Stimulated activated CD8-positive, alpha-beta memory T cell treated with anti-CD3 and anti-CD28 coated beads, Interleukin-4, amount 100 ng/mL, for 4 hours (primary cell): ENCODE measurements around the gene RBP2.

ENCODE experiments used
- DNase-seq, 2 donors: peaks; one replicate each; pipeline ENCODE4 v3.0.0-alpha.2; 2020; ENCODE audit warnings: low read depth in 2 of 2, low spot score in 1 of 2

The RBP2 gene

DNA sequence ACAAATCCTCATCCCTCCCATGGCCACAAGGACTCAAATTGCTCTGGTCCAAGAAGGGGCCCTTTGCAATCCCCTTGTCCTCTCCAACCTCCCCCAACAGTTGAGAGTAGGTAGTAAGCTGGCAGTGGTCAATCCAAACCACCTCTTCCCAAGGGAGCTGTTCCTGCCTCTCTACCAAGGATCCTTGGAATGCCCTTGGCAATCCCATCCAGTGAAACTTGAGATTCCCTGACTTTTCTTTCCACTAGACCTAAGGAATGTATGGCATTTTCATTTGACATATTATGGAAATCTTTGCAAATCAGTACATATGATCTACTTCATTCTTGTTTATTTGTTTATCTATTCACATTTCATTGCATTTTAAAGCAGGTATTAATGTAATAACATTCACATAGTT is 4.8 kb upstream of the RBP2 start:
- DNase-seq: no peak

DNA sequence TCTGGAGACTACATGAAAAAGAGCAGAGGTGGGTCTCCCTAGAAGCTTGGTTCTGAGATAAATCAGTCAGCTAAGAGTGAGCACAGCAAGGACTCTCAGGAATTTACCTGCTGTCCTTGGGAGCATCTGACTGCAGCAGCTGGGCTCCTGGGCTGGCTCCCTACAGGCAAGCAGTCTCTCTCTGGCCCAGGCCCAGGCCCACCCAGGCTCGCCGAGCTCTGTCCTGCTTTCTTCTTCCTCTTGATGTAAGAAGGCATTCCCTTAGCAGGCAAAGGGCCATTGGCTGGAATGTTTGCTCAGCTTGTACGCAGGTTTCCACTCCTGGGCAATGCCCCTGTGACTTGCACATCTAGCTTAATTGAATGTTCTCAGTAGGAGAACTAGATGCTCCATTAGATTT is 4.3 kb upstream of the RBP2 start:
- DNase-seq: no peak

DNA sequence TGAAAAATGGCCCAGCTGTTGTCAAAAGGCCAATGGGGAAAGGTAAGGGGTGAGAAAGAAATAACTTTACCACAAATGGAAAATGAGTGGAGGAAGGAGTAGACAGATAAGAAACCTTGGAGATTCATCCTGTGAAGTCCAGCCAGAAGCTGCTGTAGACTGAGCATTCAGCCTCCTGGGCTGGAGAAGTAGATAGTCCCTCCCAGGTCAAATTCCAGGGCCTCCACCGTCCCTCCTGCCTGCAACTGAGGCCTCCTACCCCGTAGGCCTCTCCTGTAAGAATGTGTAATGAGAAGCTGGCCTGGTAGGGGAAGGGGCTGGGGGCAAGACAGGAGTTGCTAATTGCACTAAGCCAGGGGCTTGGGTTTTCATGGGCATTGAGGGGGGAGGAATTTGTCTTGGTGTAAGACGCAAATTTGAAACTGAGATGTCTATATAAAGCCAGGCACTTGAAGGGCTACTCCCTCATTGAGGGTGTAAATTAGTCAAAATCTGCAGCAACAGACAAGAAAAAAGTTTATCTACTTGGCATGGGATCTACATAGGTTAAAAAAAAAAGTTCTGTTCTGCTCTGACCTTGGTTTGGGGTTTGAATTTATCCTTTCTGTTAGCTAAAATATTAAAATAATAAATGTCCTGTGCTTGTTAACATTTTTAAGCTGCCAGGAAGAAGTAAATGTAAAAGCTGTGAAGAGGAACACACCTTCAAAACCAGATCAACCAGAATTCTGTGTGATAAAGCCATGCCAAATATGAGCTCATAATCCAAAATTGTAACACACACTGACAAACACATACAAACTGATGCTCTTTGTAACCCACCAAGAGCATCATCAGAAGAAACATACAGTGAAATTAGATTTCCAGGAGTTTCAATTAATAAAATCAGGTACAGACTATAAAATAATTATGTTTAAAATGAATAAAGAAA is 1.7 kb upstream of the RBP2 start:
- DNase-seq: no peak

DNA sequence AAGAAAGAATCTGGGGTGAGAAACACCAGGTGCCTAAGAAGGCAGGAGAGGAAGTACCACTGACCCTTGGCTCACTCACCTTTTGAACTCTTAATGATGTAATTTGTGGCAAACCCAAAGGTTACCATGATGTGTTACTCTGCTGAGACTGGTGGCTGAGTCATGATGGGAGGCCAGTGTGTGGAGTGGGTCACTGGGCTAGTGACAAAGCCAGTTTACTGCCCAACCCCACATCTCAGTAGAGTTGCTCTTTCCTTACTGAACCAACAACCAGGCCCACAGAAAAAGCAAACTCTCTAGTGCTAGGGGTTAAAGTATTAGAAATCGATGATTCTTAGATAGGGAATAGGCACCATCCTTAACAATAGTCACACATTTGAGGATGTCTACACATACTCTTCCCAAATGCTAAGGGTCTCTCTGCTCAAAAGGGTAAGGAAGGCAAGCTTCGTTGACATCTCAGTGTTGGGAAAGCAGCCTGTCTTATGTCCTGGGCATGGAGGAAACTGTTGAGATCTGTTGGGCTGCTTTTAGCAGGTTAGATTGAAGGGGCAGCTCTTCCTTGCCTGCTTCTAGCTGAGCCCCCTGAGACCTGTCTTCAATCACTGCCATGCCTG is 3.1 kb downstream of the RBP2 start:
- no peak for DNase-seq

DNA sequence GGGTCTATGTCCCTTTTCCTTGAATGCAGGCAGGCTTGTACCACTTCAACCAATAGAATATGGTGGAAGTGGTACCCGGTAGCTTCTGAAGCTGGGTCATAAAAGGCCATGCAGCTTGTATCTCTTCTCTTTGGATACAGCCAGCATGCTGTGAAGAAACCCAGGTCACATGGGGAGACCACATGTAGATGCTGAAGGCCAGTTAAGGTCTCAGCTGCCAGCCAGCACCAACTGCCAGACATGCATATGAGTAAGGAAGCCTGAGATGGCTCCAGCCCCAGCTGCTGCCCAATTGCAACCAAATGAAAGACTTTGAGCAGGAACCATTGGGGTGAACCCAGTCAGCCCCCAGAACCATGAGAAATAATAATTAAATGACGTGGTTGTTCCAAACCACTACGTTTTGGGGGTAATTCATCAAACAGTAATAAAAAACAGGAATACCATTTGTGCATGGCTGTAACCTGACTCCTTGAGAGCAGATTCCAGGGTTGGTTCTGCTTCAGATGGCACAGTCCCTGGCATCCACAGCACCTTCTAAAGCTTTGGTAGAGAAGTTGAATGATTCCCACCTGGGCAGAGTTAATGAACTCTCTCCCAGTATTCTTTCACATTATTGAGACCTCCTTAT is 3.8 kb downstream of the RBP2 start:
- DNase-seq: no peak

DNA sequence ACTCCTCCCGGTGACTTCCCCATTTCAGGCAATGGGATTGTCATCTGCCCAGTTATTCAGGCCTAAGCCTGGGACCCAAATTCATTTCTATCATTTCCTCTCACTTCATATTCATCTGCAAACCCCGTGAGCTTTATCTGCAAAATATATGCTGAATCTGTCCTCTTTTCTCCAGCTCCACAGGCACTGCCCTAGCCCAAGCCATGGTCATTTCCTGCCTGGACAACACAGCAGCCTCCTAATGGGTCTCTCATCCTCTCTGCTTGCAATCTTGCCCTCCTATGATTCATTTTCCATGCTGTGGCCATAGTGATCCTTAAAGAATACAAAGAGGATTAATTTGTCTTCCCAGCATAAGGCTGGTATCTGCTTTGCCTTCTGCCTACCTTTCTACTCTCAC is 6.1 kb downstream of the RBP2 start:
- DNase-seq: no peak

DNA sequence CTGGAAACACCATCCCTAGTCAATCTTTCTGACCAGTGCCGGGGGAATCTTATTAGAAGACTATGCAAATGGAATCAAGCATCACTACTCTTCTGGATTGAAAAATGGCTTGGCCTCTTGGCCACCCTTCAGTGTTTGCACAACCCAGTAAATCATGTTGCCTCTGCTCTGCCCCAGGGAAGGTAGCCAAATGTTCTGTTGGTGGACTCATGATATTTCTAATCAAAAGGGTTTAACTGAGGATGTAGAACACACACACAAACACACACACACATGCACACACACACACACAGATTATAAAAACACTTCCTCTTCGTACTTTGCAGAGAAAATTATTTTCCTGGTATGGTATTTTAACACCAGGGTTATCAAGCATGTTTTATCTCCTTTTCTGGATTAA is 7.9 kb downstream of the RBP2 start:
- DNase-seq: no peak

DNA sequence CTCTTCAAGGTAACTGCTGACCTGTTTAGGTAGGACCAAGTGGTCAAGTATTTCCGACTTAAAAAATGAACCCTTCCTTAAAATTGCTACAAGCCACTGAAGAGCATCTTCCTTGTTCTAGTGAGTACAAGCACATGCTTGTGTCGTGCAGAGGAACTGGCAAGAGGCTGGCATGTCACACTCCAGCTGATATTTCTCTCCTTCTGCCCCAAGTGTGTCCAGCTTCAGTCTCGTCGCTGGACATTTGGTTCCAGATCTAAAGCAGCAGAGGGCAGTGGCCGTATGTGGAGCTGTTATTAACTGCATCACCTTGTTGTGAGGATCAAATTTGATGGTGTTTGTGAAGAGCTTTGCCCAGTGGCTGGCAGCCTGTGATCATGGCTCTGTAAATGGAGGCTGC is 10.0 kb downstream of the RBP2 start:
- no peak for DNase-seq

DNA sequence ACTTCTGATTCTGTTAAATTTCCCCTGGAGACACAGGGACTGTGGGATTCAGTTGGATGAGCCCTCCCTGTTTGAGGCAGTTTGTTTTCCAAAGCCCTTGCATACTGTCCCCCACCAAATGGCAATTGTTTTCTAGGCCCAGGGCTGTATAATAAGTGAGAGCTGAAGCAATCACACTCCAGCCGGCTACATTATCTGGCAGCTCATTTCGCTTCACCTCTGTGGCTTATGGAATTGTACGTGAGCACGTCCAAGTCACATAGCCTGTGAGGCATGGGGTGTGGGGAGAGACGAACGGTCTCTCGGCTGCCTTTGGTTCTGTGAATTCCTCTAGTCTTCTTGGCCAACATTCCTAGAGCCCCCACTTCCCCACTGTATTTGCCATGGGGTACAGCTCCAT is 10.7 kb downstream of the RBP2 start:
- DNase-seq: no peak

DNA sequence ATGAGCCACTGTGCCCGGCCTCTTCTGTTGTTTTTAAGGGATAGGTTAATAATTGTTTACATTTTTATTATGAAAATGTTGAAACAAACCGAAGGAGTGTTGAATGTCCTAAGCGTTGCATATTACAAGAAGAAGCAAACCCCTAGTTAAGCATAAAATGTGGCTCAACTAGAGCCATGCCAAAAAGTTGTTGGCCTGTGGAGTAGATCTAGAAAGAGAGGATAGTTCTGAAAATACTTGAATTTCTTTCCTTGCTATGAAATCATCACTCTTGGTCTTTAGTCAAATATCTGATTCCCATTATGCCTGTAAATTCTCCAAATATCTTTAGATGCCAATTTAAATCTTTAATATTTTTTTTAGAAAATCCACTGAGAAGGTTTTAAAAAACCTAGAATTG is 12.8 kb downstream of the RBP2 start:
- DNase-seq: no peak

DNA sequence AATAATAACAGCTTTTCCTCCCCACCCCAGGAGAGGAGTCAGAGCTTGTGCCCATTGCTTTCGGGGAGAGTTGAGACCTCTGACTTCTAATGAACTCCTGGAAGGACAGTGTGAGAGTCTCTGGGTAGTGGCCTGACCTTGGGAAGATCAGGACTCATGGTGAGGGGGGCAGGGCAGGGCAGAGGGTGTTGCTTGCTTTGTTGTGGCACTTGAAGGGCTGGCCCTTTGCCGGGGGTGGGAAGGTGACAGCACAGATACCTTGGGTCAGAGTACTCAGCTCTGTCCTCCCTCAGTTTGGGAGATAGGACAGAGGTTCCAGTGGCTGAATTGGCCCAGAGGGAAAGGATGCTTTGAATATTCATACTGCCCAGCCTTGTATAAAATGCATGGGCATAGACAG is 15.8 kb downstream of the RBP2 start:
- no peak for DNase-seq

DNA sequence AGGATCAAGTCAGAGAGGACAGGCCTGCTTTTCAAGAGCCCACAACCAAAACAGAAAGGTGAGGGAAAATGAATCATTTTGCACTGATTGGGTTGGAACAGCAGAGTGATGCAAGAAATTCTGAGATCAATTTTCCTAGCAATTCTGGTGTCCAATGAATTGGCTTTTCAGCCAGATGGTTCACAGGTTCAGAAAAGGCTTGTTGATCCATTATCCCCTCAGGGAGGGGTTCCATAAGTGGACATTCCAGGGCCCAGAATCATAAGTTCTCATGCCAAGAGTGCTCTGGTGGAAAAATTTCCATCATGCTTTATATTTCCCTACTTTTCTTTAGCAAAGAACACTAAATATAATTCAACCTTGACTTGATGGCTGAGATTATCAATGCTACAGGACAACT is 16.2 kb downstream of the RBP2 start:
- DNase-seq: no peak

DNA sequence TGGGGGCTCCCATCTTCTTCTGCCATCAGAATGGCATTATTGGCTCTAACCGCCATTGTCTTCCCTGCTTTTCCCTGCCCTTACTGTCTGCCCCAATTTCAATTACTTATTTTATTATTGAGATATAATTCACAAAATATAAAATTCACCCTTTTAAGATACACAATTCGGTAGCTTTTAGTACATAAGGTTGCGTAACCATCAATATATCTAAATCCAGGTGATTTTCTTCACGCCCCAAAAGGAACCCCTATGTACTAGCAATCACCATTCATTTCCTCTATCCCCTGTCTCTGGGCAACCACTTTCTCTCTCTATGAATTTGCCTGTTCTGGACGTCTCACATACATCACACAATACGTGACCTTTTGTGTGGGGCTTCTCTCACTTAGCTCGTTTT is 18.0 kb downstream of the RBP2 start:
- no peak for DNase-seq

DNA sequence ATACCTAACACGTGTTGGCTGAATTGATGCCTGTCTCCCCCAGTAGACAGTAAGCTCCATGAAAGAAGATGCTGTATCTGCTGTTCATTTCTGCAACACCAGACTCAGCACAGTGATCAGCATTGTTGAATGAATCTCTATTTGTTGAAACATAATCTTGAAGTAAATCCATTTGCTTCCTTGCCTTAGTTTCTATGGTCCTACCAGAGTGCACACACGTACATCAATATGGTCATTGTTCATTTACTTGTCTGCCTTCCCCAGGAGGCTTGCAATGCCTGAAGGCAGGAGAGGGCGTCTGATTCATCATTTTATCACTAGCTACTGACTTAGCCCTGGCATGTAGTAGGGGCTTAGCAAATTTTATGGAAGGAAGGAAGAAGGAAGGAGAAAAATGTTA is 19.2 kb downstream of the RBP2 start:
- DNase-seq: no peak

DNA sequence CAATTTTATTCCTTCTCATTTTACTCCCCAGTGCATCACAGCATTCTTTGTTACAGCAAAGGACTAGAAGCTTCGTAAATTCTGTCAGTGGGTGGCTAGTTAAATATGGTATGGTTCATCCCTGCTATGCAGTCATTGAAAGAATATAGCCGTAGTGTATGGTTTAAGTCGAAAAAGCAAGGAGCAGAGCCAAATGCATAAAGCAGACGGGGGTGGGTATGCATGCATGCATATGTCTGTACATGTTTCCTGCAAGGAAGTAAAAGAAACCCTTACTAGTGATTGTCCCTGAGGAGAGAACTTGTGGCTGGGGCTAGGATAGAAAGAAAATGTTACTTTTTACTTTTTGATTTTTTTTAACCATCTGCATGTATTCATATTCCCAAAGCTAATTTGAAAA is 19.9 kb downstream of the RBP2 start:
- DNase-seq: no peak

DNA sequence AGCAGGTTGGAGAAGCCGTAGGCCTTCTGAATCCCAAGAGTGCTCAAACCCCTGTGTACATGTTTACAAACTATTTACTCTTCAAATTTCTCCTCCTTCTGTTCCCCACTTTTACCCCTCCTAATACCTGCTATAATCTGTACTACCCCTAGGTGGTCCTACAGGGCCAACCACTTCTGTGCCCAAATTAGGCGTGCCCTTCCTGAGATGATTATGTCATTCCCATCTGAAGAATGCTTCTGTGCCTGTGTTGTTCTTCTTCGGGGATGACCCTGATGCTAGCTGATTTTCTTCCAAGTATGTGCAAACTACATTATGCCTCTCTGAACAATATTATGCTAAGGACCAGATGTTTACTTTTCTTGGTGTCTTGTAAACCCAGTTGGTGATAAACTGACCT is 20.5 kb downstream of the RBP2 start:
- no peak for DNase-seq

DNA sequence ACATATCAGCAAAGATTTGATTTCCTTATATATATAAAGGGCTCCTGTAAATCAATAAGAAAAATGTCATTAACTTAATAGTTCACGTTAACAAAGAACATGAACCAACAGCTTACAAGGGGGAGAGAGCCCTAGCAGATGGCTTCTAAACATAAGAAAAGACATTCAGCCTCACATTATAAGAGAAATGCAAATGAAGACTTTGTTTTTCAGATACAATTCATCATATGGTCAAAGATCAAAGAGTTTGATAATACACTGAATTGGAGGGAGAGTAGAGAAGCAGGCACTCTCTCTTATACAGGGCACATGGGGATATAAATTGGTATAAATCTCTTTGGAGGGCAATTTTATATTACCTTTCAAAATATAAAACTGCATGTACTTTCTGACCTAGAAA is 21.1 kb downstream of the RBP2 start:
- DNase-seq: no peak

DNA sequence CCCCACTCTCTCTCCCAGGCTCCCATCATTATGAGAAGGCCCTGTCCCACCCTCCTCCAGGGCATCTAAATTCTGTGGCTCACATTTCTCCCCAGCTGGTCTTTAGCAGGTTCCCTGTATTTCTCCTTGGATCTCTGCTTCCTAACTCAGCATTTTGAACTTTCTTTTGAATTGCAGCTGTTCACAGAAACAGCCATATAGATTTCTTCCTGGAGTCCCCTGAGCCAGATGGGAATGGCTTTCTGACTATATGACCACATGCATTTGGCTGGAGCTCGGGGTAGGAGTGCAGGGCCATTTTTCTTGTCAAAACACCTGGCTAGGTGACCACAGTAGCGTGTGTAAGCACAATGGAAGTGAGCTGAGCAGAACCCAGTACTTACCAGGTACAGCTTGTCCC is 22.0 kb downstream of the RBP2 start:
- DNase-seq: no peak

DNA sequence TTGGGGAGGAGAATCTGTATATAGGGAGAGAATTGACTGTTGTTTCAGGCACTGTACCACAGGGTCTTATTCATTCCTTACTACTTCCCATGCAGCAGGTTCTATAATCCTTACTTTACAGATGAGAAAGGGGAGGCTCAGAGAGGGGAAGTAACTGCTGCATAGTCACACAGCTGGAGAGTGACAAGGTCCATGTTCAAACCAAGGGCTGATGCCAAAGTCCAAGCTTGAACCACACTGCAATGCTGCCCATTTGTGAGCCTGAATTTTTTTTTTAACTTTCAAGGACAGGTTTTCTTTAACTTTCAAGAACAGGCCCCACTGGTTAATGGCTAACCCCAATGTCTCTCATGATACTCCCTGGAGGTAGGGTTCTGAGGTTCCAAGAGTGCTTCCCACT is 26.2 kb downstream of the RBP2 start:
- DNase-seq: no peak

DNA sequence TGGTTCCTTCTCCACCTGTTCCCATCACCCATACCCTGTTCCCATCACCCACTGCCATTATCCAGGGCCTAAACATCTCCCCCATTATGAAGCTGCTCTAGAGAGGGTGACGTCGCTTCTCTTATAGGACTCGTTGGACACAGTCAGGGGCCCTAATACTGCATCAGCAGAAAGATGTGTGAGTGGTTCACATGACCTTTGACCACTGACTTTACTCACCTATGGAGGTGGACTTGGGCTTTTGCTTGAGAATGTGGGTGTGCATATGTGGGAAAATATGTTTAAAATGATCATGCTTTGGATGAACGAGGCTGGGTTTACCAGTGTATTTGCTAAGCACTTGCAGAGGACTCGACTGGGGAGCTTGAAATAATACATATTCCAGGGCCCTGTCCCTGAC is 26.8 kb downstream of the RBP2 start:
- DNase-seq: no peak

DNA sequence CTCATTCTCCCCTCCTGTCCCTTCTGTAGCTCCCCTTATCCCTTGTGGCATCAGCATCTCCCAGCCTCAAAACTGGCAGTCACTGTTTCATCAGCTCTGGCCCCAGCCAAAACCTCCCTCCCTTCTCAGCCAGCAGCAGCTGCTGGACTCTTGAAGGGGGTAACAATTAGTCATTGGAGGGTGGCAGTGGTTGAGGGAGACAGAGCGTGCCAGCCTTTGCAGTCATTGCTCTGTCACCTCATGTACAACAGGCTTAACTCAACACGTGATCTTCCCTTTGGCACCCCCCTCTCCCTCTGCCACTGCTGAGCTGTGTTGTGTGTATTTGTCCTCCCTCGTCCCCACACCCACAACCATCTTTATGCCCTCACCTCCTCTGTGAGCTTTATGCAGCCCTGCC is 28.2 kb downstream of the RBP2 start:
- DNase-seq: no peak

DNA sequence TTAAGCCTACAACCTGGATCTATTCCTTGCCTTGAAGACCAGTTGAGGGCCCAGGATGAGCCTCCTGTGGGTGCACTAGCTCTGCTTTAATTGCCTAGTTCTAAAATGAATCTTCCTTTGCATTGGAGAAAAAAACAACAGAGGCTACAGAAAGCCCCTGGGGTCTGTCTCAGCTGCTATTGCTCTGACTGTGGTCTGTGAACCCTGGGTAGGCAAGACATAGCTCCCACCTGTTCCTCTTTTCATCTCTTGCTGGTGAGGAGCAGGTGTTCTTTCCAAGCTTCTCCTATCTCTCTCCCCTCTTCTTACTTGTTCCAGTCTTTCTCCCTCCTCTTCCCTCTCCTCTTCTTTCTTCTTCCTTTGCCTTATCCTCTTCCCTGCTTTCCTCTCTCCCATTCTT is 28.8 kb downstream of the RBP2 start:
- no peak for DNase-seq
